Measurements from ENCODE around the gene CNOT11. TPM values are rescaled to one million over a fixed set of nuclear protein-coding genes. Genes with fewer than 3 reads are reported as not detected.
"Not testable (repeated sequence)": the region's sequence is repeated elsewhere in the genome, so short reads cannot be mapped to it uniquely, and the experiment has no call there.

The CNOT11 gene
- total RNA-seq, 4 donors from 2014 or later, result 26.1 to 32.1 (median 28.7) TPM

DNA sequence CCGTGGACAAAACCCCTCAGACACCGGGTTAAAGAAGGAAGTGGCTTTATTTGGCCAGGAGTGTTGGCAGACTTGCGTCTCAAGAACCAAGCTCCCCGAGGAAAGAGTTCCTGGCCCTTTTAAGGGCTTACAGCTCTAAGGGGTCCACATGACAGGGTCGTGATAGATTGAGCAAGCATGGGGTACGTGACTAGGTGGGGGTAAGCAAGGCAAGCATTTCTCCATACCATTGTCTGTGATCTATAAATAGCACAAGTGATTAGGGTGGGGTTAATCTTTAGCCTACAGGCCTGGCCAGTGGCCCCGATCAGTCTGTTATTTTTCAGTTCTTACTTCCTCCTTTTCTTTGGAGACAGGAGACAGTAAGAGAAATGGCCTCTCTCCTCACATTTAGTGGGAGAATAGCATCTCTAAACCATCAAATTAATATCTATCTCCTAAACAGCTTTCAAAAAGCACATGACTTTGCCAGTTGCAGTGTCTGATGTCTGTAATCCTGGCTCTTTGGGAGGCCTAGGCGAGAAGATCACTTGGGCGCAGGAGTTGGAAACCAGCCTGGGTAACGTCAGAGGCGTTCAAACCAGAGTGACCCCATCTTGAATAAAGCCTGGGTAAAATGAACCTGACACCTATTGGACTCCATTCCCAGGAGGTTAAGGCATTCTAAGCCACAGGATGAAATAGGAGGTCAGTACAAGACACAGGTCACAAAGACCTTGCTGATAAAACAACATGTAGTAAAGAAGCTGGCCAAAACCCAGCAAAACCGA lies 18.3 kb upstream of the CNOT11 start:
- H3K4me3 ChIP-seq (ENCODE audit: low read depth, poor library complexity, severe bottlenecking), result no peak overlapping the region
- no peak for TF ChIP-seq POLR2A (IDR thresholded peaks at IDR 0.05)
- TF ChIP-seq, protein P1, sequence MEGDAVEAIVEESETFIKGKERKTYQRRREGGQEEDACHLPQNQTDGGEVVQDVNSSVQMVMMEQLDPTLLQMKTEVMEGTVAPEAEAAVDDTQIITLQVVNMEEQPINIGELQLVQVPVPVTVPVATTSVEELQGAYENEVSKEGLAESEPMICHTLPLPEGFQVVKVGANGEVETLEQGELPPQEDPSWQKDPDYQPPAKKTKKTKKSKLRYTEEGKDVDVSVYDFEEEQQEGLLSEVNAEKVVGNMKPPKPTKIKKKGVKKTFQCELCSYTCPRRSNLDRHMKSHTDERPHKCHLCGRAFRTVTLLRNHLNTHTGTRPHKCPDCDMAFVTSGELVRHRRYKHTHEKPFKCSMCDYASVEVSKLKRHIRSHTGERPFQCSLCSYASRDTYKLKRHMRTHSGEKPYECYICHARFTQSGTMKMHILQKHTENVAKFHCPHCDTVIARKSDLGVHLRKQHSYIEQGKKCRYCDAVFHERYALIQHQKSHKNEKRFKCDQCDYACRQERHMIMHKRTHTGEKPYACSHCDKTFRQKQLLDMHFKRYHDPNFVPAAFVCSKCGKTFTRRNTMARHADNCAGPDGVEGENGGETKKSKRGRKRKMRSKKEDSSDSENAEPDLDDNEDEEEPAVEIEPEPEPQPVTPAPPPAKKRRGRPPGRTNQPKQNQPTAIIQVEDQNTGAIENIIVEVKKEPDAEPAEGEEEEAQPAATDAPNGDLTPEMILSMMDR (IDR thresholded peaks at IDR 0.05), result no peak
- intact Hi-C loops (cut with DNase I; ENCODE audit: low total_unique reads), result no loop called here
- no peak for DNase-seq (ENCODE audit: low spot score in 2 of 2)
- 72% methylated on average over 12 of the region's 12 CpGs for WGBS, 2 donors

DNA sequence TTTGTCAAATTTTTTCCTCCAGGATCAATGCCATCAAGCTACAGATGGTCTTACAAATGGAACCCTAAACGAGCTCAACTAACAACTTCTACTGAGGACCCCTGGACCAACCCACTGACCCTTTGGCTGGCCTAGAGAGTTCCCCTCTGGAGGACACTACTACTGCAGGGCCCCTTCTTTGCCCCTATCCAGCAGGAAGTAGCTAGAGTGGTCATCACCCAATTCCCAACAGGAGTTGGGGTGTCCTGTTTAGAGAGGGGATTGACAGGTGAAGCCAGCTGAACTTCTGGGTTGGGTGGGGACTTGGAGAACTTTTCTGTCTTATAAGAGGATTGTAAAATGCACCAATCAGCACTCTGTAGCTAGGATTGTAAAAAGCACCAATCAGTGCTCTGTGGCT lies 16.7 kb upstream of the CNOT11 start:
- 92 to 96% methylated on average over 1 of the region's 1 CpG for WGBS, 2 donors
- H3K4me3 ChIP-seq (ENCODE audit: low read depth, poor library complexity, severe bottlenecking); intact Hi-C loops (cut with DNase I; ENCODE audit: low total_unique reads): not testable (repeated sequence)
- peak in 1 of 2 donors; percentile 23 for DNase-seq (ENCODE audit: low spot score in 2 of 2)

DNA sequence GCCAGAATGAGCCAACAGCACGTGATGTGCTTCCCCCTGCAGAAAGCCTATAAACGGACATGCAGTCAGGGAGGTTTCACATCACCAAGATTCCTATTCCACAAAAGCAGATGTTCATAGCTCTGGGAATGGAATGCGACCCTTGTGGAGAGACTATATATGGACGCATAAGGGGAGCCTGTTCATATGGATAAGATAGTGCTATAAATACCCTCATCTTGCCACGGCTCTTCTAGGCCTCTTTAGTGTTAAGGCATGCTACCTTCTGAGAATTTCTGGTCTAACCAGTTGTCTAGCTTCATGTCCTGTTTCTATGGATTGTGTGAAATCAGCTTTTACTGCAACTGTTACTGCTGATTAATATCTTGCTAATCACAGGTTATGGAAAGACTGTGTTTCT lies 14.7 kb upstream of the CNOT11 start:
- H3K4me3 ChIP-seq (ENCODE audit: low read depth, poor library complexity, severe bottlenecking); DNase-seq (ENCODE audit: low spot score in 2 of 2); intact Hi-C loops (cut with DNase I; ENCODE audit: low total_unique reads): not testable (repeated sequence)
- 32 to 63% methylated on average over 5 of the region's 5 CpGs for WGBS, 2 donors

DNA sequence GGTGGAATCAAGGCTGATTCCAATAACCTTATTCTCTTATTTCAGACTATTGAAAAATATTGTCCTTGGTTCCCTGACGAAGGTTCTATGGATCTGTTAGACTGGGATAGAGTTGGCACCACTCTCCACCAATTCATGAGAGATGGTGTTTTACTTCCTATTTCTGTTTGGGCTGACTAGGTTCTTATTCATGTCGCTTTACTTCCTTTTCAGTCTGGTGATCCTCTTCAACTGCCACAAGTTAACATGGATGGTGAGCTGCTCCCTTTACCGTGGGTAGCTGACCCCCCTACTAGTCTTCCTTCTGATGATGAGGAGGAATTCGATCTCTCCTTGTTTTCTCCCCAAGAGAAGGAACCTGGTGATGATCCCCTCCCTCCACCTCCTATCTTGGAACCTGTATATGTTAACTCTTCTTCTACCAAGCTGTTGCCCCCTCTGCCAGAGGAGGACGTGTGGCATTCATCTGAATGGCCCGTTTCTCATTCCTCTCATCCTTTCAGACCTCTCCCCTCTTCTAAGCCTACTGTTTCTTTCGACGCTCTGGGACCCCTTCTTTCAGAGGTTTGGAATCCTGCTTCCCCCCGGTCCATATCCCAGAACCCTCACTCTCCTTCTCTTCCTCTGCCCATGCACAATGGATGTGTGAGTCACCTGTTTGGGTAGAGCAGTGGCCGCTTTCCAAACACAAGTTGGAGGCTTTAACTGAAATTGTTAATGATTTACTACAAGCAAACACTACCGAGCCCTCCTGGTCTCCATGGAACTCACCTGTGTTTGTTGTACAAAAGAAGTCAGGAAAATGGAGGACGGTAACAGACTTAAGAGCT lies 13.5 kb upstream of the CNOT11 start:
- 77 to 82% methylated on average over 12 of the region's 12 CpGs for WGBS, 2 donors
- DNase-seq (ENCODE audit: low spot score in 2 of 2), result peak in 1 of 2 donors; percentile 23
- intact Hi-C loops (cut with DNase I; ENCODE audit: low total_unique reads), result no loop called here

DNA sequence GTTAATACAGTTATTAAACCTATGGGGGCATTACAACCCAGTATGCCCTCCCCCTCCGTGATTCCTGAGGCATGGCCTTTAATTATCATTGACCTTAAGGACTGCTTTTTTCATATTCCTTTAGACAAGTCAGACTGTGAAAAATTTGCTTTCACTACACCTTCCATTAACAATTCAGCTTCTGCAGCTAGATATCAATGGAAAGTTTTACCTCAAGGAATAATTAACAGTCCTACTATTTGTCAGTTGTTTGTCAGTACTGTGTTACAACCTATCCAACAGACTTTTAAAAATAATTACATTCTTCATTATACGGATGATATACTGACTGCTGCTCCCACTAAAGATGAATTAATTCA lies 12.9 kb upstream of the CNOT11 start:
- H3K4me3 ChIP-seq (ENCODE audit: low read depth, poor library complexity, severe bottlenecking); DNase-seq (ENCODE audit: low spot score in 2 of 2); intact Hi-C loops (cut with DNase I; ENCODE audit: low total_unique reads): not testable (repeated sequence)
- WGBS, 2 donors, result 83 to 95% methylated on average over 2 of the region's 2 CpGs

More for the DNA sequence above, 13.5 kb upstream of the CNOT11 start:
- no peak overlapping the region for H3K4me3 ChIP-seq (ENCODE audit: low read depth, poor library complexity, severe bottlenecking)
- TF ChIP-seq POLR2A (IDR thresholded peaks at IDR 0.05), result no peak
- TF ChIP-seq, protein P1 (IDR thresholded peaks at IDR 0.05), result no peak

DNA sequence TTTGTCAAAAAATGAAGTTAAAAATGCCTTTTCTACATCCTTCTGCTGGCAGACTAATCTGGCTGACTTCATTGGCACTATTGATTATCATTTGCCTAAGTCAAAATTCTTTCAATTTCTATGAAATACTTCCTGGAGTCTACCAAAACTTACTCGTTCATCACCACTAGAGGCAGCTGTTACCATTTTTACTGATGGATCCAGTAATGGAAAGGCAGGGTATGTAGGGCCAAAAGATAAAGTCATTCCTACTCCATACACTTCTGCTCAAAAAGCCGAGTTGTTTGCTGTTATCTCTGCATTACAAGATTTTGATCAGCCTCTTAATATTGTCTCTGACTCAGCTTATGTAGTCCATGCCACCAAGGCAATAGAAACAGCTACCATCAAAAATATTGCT lies 12.0 kb upstream of the CNOT11 start:
- DNase-seq (ENCODE audit: low spot score in 2 of 2); intact Hi-C loops (cut with DNase I; ENCODE audit: low total_unique reads); H3K4me3 ChIP-seq (ENCODE audit: low read depth, poor library complexity, severe bottlenecking): not testable (repeated sequence)
- 21 to 24% methylated on average over 2 of the region's 2 CpGs for WGBS, 2 donors

DNA sequence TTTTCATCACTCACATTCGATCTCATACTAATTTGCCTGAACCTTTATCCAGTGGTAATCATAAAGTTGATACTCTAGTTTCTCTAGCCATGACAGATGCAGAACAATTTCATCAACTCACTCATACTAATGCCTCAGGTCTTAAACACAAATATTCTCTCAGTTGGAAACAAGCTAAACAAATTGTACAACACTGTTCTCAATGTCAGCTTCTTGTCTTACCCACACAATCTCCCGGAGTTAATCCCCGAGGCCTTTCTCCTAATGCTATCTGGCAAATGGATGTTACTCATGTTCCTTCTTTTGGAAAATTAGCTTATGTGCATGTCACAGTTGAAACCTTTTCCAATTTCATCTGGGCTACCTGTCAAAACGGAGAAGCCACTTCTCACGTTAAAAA lies 11.5 kb upstream of the CNOT11 start:
- no peak for DNase-seq (ENCODE audit: low spot score in 2 of 2)
- TF ChIP-seq POLR2A (IDR thresholded peaks at IDR 0.05), result no peak
- WGBS, 2 donors, result 45 to 48% methylated on average over 5 of the region's 5 CpGs
- H3K4me3 ChIP-seq (ENCODE audit: low read depth, poor library complexity, severe bottlenecking), result no peak overlapping the region
- intact Hi-C loops (cut with DNase I; ENCODE audit: low total_unique reads), result no loop called here

DNA sequence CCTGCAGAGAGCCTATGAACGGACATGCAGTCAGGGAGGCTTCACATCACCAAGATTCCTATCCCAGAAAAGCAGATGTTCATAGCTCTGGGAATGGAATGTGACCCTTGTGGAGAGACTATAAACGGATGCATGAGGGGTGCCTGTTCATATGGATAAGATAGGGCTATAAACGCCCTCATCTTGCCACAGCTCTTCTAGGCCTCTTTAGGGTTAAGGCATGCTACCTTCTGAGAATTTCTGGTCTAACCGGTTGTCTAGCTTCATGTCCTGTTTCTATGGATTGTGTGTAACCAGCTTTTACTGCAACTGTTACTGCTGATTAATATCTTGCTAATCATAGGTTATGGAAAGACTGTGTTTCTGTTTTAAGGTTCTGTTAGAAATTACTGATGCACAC lies 8.3 kb upstream of the CNOT11 start:
- H3K4me3 ChIP-seq (ENCODE audit: low read depth, poor library complexity, severe bottlenecking); intact Hi-C loops (cut with DNase I; ENCODE audit: low total_unique reads): not testable (repeated sequence)
- DNase-seq (ENCODE audit: low spot score in 2 of 2), result peak in 1 of 2 donors; percentile 13
- WGBS, 2 donors, result 70 to 73% methylated on average over 4 of the region's 4 CpGs

DNA sequence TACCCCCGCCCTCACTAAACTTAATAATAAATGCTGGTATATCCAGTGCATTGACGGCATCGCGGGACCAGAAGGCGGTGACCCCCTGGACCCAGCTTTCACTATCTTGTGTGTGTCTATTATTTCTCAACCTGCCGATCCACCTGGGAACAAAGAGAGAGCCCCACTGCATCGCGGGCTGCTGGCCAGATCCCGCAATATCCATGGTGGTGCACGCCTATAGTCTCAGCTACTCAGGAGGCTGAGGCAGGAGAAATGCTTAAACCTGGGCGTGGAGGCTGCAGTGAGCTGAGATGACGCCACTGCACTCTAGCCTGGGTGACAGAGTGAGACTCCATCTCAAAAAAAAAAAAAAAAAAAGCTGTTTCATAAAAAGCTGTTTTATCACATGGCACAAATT lies 7.8 kb upstream of the CNOT11 start:
- DNase-seq (ENCODE audit: low spot score in 2 of 2), result peak in 1 of 2 donors; percentile 70
- intact Hi-C loops (cut with DNase I; ENCODE audit: low total_unique reads); H3K4me3 ChIP-seq (ENCODE audit: low read depth, poor library complexity, severe bottlenecking): not testable (repeated sequence)
- WGBS, 2 donors, result 79 to 91% methylated on average over 12 of the region's 12 CpGs

DNA sequence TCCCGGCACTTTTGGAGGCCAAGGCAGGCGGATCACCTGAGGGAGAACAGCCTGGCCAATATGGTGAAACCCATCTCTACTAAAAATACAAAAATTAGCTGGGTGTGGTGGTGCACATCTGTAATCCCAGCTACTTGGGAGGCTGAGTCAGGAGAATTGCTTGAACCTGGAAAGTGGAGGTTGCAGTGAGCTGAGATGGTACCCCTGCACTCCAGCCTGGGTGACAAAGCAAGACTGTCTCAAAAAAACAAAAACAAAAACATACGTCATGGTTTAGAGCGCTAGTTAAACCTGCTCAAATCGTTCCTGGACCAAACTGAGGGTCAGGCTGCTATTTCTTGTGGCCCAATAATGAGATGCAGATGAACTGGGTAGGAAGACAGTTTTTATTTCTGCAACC lies 7.2 kb upstream of the CNOT11 start:
- 90% methylated on average over 5 of the region's 5 CpGs for WGBS, 2 donors
- peak in 1 of 2 donors; percentile 20 for DNase-seq (ENCODE audit: low spot score in 2 of 2)
- intact Hi-C loops (cut with DNase I; ENCODE audit: low total_unique reads); H3K4me3 ChIP-seq (ENCODE audit: low read depth, poor library complexity, severe bottlenecking): not testable (repeated sequence)

DNA sequence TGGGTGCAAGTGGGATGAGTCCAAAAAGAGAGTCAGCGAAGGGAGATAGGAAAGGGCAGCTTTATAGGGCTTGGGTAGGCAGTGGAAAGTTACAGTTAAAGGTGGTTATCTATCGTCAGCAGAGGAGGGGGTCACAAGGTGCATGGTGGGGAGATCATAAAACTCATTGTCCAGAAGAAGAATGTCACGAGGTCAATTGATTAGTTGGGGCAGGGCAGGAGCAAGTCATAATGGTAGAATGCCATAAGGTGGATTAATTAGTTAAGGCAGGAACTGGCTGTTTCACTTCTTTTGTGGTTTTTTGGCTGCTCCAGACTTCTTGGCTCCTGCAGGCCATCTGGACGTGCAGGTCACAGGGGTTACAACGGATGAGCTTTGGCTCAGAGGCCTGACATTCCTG lies 3.9 kb upstream of the CNOT11 start:
- DNase-seq (ENCODE audit: low spot score in 2 of 2); intact Hi-C loops (cut with DNase I; ENCODE audit: low total_unique reads); H3K4me3 ChIP-seq (ENCODE audit: low read depth, poor library complexity, severe bottlenecking): not testable (repeated sequence)
- 74 to 86% methylated on average over 5 of the region's 5 CpGs for WGBS, 2 donors
